ENCODE results near the gene HSP90AA1. TPM values are rescaled to one million over a fixed set of nuclear protein-coding genes. Genes with fewer than 3 reads are reported as not detected.
A peak's percentile ranks its signal among the peaks of the same experiment; 100 is the strongest.

The HSP90AA1 gene
- total RNA-seq, 4 donors from 2014 or later: 224 to 950 (median 420) TPM

DNA sequence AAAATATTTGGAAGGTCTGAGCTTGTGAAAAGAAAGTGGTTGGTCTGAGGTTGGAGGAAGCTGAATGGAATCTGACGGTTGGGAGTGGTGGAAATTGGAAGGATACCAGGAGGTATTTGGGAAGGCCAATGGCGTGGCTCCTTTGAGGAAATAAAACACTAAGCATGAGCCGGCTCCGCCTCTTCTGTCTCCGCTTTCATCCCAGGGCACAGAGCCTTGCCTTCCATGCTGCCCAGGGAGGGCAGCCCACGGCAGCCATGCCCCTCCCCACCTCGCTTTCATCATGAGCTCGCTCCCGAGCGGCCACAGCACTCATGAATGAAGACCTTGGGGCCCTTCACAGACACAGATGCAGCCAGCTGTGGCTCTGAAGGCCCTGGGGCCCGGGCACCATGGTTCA, 36.2 kb downstream of the HSP90AA1 start:
- intact Hi-C loops (cut with DNase I): loop anchor here (5.0 kb wide), 1 partner anchor 42 kb away; no protein-coding TSS in a partner anchor
- WGBS, 2 donors: 47 to 70% methylated on average over 4 to 8 of the region's 11 CpGs
- no peak for DNase-seq
- Histone ChIP-seq H3K27ac (no peak overlapping the region), H3K4me3 (no peak overlapping the region), H3K27me3 (no peaks in the 10 kb centered on the region), H3K9me3 (no peaks in the 10 kb centered on the region), H3K4me1 (peaks cover 3 to 37% (median 4%) of the 10 kb centered on the region in 3 donors), H3K36me3 (peaks cover 29 to 86% (median 33%) of the 10 kb centered on the region in 3 donors)
- TF ChIP-seq POLR2A (IDR thresholded peaks at IDR 0.05): no peak
- TF ChIP-seq, protein P1, sequence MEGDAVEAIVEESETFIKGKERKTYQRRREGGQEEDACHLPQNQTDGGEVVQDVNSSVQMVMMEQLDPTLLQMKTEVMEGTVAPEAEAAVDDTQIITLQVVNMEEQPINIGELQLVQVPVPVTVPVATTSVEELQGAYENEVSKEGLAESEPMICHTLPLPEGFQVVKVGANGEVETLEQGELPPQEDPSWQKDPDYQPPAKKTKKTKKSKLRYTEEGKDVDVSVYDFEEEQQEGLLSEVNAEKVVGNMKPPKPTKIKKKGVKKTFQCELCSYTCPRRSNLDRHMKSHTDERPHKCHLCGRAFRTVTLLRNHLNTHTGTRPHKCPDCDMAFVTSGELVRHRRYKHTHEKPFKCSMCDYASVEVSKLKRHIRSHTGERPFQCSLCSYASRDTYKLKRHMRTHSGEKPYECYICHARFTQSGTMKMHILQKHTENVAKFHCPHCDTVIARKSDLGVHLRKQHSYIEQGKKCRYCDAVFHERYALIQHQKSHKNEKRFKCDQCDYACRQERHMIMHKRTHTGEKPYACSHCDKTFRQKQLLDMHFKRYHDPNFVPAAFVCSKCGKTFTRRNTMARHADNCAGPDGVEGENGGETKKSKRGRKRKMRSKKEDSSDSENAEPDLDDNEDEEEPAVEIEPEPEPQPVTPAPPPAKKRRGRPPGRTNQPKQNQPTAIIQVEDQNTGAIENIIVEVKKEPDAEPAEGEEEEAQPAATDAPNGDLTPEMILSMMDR (IDR thresholded peaks at IDR 0.05): no peak

DNA sequence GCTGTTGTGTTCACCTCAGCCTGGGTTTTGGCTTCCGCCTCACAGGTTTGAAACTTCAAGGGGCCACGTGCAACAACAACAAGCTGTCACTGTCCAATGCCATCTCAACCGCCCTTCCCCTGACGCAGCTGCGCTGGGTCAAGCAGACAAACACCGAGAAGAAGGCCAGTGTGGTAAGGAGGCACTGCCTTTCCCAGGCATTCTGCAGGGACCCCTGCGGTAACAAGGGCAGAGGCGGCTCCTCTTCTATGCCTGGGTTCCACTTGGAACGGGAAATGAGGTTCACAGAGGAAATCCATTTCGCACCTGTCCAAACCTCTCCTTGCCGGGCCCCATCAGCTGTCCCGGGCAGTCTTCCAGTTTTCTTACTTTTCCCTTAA, 36.8 kb downstream of the HSP90AA1 start:
- Histone ChIP-seq H3K4me1 (peaks cover 3 to 34% (median 4%) of the 10 kb centered on the region in 3 donors), H3K36me3 (peaks cover 33 to 92% (median 34%) of the 10 kb centered on the region in 3 donors), H3K4me3 (no peak overlapping the region), H3K27me3 (no peaks in the 10 kb centered on the region), H3K9me3 (no peaks in the 10 kb centered on the region), H3K27ac (peak overlapping the region in 1 of 4 donors; percentile 3)
- WGBS, 2 donors: 80 to 81% methylated on average over 7 of the region's 12 CpGs
- no peak for DNase-seq
- no peak for TF ChIP-seq POLR2A (IDR thresholded peaks at IDR 0.05)
- TF ChIP-seq, protein P1 (IDR thresholded peaks at IDR 0.05): no peak
- intact Hi-C loops (cut with DNase I): loop anchor here (5.0 kb wide), 1 partner anchor 42 kb away; no protein-coding TSS in a partner anchor

DNA sequence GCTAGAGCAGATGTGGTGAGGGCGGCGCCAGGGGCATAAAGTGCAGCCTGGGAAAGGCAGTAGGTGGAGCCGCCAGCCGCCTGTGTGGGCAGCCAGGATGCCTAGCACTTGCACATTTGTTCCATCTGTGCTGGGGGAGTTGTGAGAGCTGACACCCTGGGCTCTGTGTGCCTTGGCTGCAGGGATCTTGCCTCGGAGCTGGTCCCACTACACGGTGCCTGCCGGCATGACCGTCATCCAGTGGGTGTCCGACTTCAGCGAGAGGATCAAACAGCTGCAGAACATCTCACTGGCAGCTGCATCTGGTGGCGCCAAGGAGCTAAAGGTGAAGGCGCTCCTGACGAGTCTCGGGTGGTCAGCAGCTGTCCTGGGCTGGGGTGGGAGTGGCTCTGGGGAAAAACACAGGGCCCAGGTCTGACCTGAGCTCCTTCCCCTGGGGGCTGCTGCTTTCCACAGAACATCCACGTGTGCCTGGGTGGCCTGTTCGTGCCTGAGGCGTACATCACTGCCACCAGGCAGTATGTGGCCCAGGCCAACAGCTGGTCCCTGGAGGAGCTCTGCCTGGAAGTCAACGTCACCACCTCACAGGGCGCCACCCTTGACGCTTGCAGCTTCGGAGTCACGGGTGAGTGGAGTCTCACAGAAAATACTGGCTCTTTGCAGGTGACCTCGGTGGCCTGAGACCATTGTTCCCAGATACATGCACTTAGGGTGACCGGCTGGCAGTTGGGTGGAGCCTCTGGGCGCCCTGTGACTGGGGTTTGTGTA, 37.4 kb downstream of the HSP90AA1 start:
- TF ChIP-seq POLR2A (IDR thresholded peaks at IDR 0.05): no peak
- TF ChIP-seq, protein P1 (IDR thresholded peaks at IDR 0.05): no peak
- Histone ChIP-seq H3K9me3 (no peaks in the 10 kb centered on the region), H3K27ac (no peak overlapping the region), H3K4me3 (no peak overlapping the region), H3K27me3 (no peaks in the 10 kb centered on the region), H3K36me3 (peaks cover 38 to 98% (median 39%) of the 10 kb centered on the region in 3 donors), H3K4me1 (peaks cover 3 to 32% (median 4%) of the 10 kb centered on the region in 3 donors)
- 79 to 87% methylated on average over 5 to 6 of the region's 25 CpGs for WGBS, 2 donors
- DNase-seq: no peak
- intact Hi-C loops (cut with DNase I): loop anchor here (5.0 kb wide), 1 partner anchor 43 kb away; no protein-coding TSS in a partner anchor

DNA sequence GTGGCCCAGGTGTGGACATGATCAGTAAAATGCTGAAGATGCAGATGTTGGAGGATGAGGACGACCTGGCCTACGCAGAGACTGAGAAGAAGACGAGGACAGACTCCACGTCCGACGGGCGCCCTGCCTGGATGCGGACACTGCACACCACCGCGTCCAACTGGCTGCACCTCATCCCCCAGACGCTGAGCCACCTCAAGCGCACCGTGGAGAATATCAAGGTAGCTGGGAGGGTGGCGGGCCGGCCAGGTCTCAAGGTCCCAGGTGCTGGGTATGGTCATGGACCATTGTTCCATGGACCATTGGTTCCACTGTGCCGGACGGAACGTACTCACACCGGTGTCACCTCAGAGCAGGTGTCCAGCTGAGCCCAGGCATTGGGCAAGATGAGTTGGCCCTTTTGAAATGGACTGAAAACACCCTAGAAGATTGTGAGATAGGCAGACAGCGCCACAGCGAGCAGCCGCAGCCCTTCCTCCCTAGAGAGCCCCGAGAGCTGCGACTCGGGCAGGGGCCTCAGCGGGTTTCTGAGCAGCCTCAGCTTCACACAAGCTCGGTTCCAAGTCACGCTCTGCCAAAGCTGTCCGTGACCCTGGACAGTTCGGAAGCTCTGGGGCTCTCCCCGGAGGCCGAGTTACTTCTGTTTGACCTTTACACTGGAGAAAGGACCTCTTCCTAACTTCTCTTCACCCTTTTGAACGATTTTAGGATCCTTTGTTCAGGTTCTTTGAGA, 38.9 kb downstream of the HSP90AA1 start:
- Histone ChIP-seq H3K27me3 (no peaks in the 10 kb centered on the region), H3K4me3 (no peak overlapping the region), H3K4me1 (peaks cover 3 to 32% (median 4%) of the 10 kb centered on the region in 3 donors), H3K36me3 (peaks cover 43 to 100% (median 53%) of the 10 kb centered on the region in 3 donors), H3K27ac (no peak overlapping the region), H3K9me3 (no peaks in the 10 kb centered on the region)
- TF ChIP-seq, protein P1 (IDR thresholded peaks at IDR 0.05): no peak
- TF ChIP-seq POLR2A (IDR thresholded peaks at IDR 0.05): no peak
- DNase-seq: no peak
- intact Hi-C loops (cut with DNase I): no loop called here
- WGBS, 2 donors: 87 to 91% methylated on average over 16 to 18 of the region's 33 CpGs

Measured in esophagus squamous epithelium (tissue), 5 donors.